PFSK-1 (cell line): Measurements from ENCODE around the gene CCDC102A.

ENCODE experiments used
- FOXP2 ChIP-seq: optimal IDR thresholded peaks from 2 replicates; pipeline ENCODE3; 2011; ENCODE audit warnings: borderline replicate concordance, control low read depth, inconsistent platforms; ENCODE audit not compliant: insufficient read depth; ENCODE audit errors: extremely low read length, extremely low read depth
- POLR2AphosphoS5 ChIP-seq: IDR thresholded peaks from 2 replicates; pipeline ENCODE4 v1.6.1; 2012; ENCODE audit warnings: low read depth, mild to moderate bottlenecking, control low read depth, low read length, moderate library complexity
- REST ChIP-seq, 2 experiments: IDR thresholded peaks; 2 replicates each; pipeline versions ENCODE4 v1.6.1 to v1.8.0; 2011 to 2012; ENCODE audit warnings: low read depth in 2 of 2, low read length in 2 of 2, control low read depth in 1 of 2, inconsistent platforms in 1 of 2, mild to moderate bottlenecking in 1 of 2, moderate library complexity in 1 of 2; ENCODE audit not compliant: insufficient read depth in 1 of 2
- SIN3A ChIP-seq: IDR thresholded peaks from 2 replicates; pipeline ENCODE4 v1.6.1; 2012; ENCODE audit warnings: mild to moderate bottlenecking, low read length, moderate library complexity, borderline replicate concordance; ENCODE audit not compliant: insufficient read depth
- TAF1 ChIP-seq: IDR thresholded peaks from 2 replicates; pipeline ENCODE4 v1.6.1; 2012; ENCODE audit warnings: low read length, control low read depth, borderline replicate concordance; ENCODE audit not compliant: insufficient read depth

Gene CCDC102A

GRCh38 chr16:57512296-57513001 lies 23.9 kb downstream of the CCDC102A start:
- no peak for TF ChIP-seq SIN3A
- no peak for TF ChIP-seq TAF1
- TF ChIP-seq FOXP2: no peak
- TF ChIP-seq POLR2AphosphoS5: no peak
- no peak for TF ChIP-seq REST (IDR thresholded peaks at IDR 0.05; ENCODE audit: insufficient read depth in 1 of 2, low read depth in 2 of 2, low read length in 2 of 2)

GRCh38 chr16:57510016-57510871 lies 26.1 kb downstream of the CCDC102A start:
- TF ChIP-seq POLR2AphosphoS5: no peak
- no peak for TF ChIP-seq SIN3A
- TF ChIP-seq TAF1: no peak
- TF ChIP-seq FOXP2: no peak
- no peak for TF ChIP-seq REST (IDR thresholded peaks at IDR 0.05; ENCODE audit: insufficient read depth in 1 of 2, low read depth in 2 of 2, low read length in 2 of 2)

- TF ChIP-seq TAF1 (no peak), REST (IDR thresholded peaks at IDR 0.05; ENCODE audit: insufficient read depth in 1 of 2, low read depth in 2 of 2, low read length in 2 of 2) (no peak)
Measured at GRCh38 chr16:57509231-57509923, 27.0 kb downstream of the CCDC102A start.

- no peak for TF ChIP-seq FOXP2
- TF ChIP-seq SIN3A: no peak
- no peak for TF ChIP-seq TAF1
- TF ChIP-seq REST (IDR thresholded peaks at IDR 0.05; ENCODE audit: insufficient read depth in 1 of 2, low read depth in 2 of 2, low read length in 2 of 2): no peak
- no peak for TF ChIP-seq POLR2AphosphoS5
Measured at GRCh38 chr16:57508035-57508425, 28.3 kb downstream of the CCDC102A start.
